HAP-1 (cell line): ENCODE measurements around the gene COG2.
"Not testable (repeated sequence)": the region's sequence is repeated elsewhere in the genome, so short reads cannot be mapped to it uniquely, and the experiment has no call there.

Source experiments
- DNase-seq, 2 experiments: peaks; one replicate each; pipeline ENCODE4 v3.0.0-alpha.2; 2016 to 2020; ENCODE audit warnings: low spot score in 2 of 2
- H3K27me3 ChIP-seq: fragments of 250-450 bp; sonication (Bioruptor Pico); 2 replicates; pipeline ENCODE4 v1.5.1; 2020; ENCODE audit warnings: low read depth, mild to moderate bottlenecking, moderate library complexity
- H3K36me3 ChIP-seq: fragments of 250-450 bp; sonication (Bioruptor Pico); replicated peaks from 2 replicates; pipeline ENCODE4 v1.5.1; 2020; ENCODE audit warnings: mild to moderate bottlenecking
- H3K4me1 ChIP-seq: fragments of 250-450 bp; sonication (Bioruptor Pico); 2 replicates; pipeline ENCODE4 v1.5.1; 2020; ENCODE audit warnings: mild to moderate bottlenecking
- H3K4me3 ChIP-seq: fragments of 250-450 bp; sonication (Bioruptor Pico); 2 replicates; pipeline ENCODE4 v1.5.1; 2020; ENCODE audit warnings: mild to moderate bottlenecking, moderate library complexity
- H3K9me3 ChIP-seq: fragments of 250-450 bp; sonication (Bioruptor Pico); 2 replicates; pipeline ENCODE4 v1.5.1; 2020; ENCODE audit warnings: mild to moderate bottlenecking, moderate library complexity
- in situ Hi-C: fragments of 300-500 bp; cut with MboI; formaldehyde crosslinking; loops from 3 replicates; pipeline ENCODE4 v1.14.3; 2020; ENCODE audit warnings: low sequenced_read_pairs, inconsistent platforms, mixed read lengths

Gene COG2, protein sequence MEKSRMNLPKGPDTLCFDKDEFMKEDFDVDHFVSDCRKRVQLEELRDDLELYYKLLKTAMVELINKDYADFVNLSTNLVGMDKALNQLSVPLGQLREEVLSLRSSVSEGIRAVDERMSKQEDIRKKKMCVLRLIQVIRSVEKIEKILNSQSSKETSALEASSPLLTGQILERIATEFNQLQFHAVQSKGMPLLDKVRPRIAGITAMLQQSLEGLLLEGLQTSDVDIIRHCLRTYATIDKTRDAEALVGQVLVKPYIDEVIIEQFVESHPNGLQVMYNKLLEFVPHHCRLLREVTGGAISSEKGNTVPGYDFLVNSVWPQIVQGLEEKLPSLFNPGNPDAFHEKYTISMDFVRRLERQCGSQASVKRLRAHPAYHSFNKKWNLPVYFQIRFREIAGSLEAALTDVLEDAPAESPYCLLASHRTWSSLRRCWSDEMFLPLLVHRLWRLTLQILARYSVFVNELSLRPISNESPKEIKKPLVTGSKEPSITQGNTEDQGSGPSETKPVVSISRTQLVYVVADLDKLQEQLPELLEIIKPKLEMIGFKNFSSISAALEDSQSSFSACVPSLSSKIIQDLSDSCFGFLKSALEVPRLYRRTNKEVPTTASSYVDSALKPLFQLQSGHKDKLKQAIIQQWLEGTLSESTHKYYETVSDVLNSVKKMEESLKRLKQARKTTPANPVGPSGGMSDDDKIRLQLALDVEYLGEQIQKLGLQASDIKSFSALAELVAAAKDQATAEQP

GRCh38 chr1:230642263-230642959 lies at the start of gene COG2:
TSS of gene COG2 (plus strand) at chr1:230642481. CDS start at chr1:230642607, 126 bp downstream.
- peak within 1 kb of the TSS; percentile 97 for H3K4me3 ChIP-seq
- in situ Hi-C loops, result loop anchor here (25.0 kb wide), 1 partner anchor 570 kb away; no protein-coding TSS in a partner anchor
- peaks cover 12% of the 10 kb centered on the region for H3K4me1 ChIP-seq
- H3K9me3 ChIP-seq, result no peaks in the 10 kb centered on the region
- DNase-seq, result peak; percentile 89 to 97
- H3K27me3 ChIP-seq, result peaks cover 11% of the 10 kb centered on the region
- no peaks in the 10 kb centered on the region for H3K36me3 ChIP-seq

DNA sequence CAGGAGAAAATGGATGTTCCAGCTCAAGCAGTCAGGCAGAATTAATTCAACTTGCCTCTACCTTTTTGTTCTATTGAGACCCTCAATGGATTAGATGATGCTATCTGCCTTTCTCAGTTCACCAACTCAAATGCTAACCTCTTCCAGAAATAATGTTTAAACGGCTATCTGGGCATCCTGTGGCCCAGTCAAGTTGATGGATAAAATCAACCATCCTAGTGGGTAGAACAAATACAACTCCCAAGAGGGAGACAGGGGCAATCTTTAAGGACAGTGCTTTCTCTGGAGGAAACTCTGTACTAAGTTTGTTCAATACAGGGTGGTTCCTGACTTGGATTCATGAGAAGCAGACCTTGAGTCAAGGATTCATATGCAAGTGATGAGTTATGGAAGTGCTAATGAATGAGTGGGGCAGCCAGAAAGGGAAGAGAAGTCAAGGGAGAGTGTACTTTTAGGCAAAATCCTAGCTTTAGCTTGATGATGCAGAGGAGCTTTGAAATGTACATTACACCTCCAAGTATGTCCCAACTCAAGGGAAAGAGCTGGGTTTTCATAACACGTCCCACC lies 49.4 kb upstream of the COG2 start:
- no peaks in the 10 kb centered on the region for H3K9me3 ChIP-seq
- no peaks in the 10 kb centered on the region for H3K4me1 ChIP-seq

DNA sequence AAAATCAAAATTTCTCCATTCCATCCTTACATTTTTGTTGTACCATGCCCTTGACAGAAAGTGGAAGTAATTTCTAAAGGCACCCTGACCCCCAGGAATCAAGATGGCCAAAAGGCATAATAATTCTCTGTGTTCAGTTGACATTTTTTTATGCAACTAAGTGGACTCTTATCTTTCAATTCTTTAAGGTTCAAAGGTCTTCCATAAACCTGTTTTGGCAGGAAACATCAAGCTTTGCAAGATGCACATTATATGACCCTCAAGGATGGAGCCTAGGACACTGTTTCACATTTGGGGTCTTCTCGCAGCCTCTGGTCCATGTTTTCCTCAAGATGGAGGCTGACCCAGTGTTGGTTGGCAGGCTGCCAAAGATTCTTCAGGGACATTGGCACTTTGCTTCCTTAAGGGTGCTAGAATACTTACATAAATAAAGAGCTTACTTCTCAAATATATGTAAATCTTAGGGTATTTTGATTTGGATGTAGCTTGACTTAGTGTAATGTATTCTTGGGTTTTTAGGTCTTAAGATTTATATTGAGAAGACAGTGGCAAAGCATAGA lies 48.0 kb upstream of the COG2 start:
- Histone ChIP-seq H3K4me1 (no peaks in the 10 kb centered on the region), H3K4me3 (no peak overlapping the region), H3K36me3 (no peaks in the 10 kb centered on the region), H3K9me3 (no peaks in the 10 kb centered on the region), H3K27me3 (no peaks in the 10 kb centered on the region)
- DNase-seq, result no peak
- in situ Hi-C loops, result no loop called here

More for the DNA sequence above, 49.4 kb upstream of the COG2 start:
- in situ Hi-C loops, result no loop called here
- Histone ChIP-seq H3K4me3 (no peak overlapping the region), H3K36me3 (no peaks in the 10 kb centered on the region), H3K27me3 (no peaks in the 10 kb centered on the region)
- DNase-seq, result no peak

DNA sequence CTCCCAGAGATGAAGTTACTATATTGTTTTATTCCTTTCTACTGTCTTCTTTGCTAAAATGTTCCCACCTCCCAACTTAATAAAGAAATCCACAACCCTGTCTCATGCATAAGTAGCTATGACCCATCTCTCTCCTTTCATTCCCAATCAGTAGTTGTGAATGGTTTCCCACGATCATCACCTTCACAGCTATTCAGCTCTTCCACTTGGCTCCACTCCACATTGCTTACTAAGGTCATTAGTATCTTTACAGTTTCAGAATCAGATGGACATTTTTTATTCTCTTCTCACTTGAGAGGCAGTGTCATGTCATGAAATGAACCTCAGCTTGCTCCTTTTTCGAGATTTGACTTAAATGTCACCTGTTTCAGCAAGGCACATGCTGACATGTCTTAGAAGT lies 47.1 kb upstream of the COG2 start:
- Histone ChIP-seq H3K27me3 (no peaks in the 10 kb centered on the region), H3K4me3 (no peak overlapping the region), H3K9me3 (no peaks in the 10 kb centered on the region), H3K4me1 (no peaks in the 10 kb centered on the region), H3K36me3 (no peaks in the 10 kb centered on the region)
- DNase-seq, result no peak
- in situ Hi-C loops, result no loop called here

DNA sequence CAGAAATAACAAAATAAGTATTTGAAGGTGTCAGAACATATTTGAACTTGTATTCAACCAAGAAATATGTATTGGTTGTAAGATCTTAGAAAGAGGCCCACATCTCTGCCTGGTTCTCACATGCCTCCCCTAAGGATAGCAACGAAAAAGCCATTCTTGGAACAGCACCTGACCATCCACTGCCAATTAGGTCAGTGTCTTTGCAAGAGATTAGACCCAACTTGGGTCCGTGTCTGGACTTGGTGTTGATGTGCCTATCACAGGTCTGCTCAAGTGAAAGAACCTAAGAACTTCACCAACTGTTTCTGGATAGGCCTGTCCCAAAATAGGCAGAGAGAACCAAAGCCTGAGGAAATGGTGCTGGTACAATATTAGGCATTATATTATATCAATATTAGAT lies 46.0 kb upstream of the COG2 start:
- no peak for DNase-seq
- Histone ChIP-seq H3K4me1 (no peaks in the 10 kb centered on the region), H3K4me3 (no peak overlapping the region), H3K27me3 (no peaks in the 10 kb centered on the region), H3K9me3 (no peaks in the 10 kb centered on the region), H3K36me3 (no peaks in the 10 kb centered on the region)
- in situ Hi-C loops, result no loop called here

GRCh38 chr1:230598745-230599144 lies 43.5 kb upstream of the COG2 start:
- no peaks in the 10 kb centered on the region for H3K9me3 ChIP-seq
- no peak overlapping the region for H3K4me3 ChIP-seq
- no peaks in the 10 kb centered on the region for H3K4me1 ChIP-seq
- H3K27me3 ChIP-seq, result no peaks in the 10 kb centered on the region
- in situ Hi-C loops, result no loop called here
- DNase-seq, result no peak
- no peaks in the 10 kb centered on the region for H3K36me3 ChIP-seq

GRCh38 chr1:230599926-230600656 lies 42.2 kb upstream of the COG2 start:
- Histone ChIP-seq H3K4me3 (no peak overlapping the region), H3K4me1 (no peaks in the 10 kb centered on the region), H3K9me3 (no peaks in the 10 kb centered on the region), H3K27me3 (no peaks in the 10 kb centered on the region), H3K36me3 (no peaks in the 10 kb centered on the region)
- in situ Hi-C loops, result no loop called here
- no peak for DNase-seq

DNA sequence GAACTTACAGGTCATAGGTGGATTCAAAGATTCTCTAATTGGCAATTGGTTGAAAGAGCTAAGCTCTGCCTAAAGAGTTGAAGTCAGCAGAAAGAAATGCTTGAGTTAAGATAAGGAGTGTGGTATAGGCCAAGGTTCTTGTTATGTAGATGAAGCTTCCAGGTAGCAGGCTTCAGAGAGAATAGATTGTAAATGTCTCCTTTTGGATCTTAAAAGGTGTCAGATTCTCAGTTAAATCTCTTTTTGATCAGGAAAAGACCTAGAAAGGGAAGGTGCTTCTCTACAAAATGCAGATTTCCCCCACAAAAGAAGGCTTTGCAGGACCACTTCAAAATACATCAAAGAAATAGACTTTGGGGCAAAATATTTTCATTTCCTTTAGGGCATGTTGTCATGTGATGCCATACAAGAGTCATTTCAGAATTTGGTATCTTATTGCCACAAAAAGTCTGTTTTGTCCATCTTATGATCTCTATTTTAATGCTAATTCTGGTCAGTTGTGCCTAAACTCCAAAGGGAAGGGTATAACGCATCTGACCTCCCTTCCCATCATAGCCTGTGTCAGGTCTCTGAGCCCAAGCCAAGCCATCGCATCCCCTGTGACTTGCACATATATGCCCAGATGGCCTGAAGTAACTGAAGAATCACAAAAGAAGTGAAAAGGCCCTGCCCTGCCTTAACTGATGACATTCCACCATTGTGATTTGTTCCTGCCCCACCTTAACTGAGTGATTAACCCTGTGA lies 41.5 kb upstream of the COG2 start:
- not testable (repeated sequence) for H3K9me3 ChIP-seq, H3K4me3 ChIP-seq, H3K4me1 ChIP-seq

GRCh38 chr1:230609208-230609607 lies 33.1 kb upstream of the COG2 start:
- Histone ChIP-seq H3K9me3 (no peaks in the 10 kb centered on the region), H3K36me3 (no peaks in the 10 kb centered on the region), H3K4me1 (no peaks in the 10 kb centered on the region), H3K4me3 (no peak overlapping the region), H3K27me3 (no peaks in the 10 kb centered on the region)
- in situ Hi-C loops, result no loop called here
- no peak for DNase-seq

More for the DNA sequence above, 41.5 kb upstream of the COG2 start:
- H3K36me3 ChIP-seq, DNase-seq, in situ Hi-C loops, H3K27me3 ChIP-seq: not testable (repeated sequence)

- Histone ChIP-seq H3K27me3 (no peaks in the 10 kb centered on the region), H3K4me3 (no peak overlapping the region), H3K36me3 (no peaks in the 10 kb centered on the region), H3K4me1 (no peaks in the 10 kb centered on the region), H3K9me3 (no peaks in the 10 kb centered on the region)
- DNase-seq, result no peak
- in situ Hi-C loops, result no loop called here
These were observed 31.7 kb upstream of the COG2 start for GRCh38 chr1:230610589-230610988.

DNA sequence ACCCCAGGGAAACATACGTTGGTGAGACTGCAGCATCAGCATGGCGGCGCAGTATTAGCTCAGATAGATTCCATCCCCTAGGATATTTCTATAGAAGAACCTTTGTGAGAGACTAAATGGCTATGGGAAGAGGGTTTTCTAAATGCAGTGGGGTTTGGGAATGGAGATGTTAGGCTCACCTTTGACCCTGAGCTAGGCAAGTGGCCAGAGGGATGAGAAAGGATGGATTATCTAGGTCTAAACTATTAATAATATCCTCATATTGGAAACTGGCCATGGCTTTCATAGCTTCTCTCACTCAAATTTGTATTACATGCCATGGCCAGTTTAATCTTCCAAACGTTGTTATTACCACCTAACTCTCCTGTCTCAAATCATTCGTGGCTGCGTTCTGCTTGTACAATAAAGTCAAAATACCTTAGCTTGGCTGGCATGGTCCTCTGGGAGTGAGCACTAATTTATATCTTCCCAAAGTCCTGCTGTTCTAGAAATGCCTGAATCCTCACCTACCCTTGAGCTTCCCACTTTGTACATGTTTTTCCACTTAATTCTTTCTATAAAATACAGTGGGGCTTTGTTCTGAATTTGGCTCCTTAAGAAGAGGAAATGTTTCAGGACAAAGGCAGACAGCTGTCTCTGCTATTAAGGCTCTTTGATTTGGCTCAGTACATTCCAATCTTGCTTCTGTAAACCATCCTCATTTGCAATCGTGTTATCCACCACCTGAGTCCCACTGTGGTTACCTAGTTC lies 31.0 kb upstream of the COG2 start:
- no peak overlapping the region for H3K4me3 ChIP-seq
- no peaks in the 10 kb centered on the region for H3K9me3 ChIP-seq
- H3K27me3 ChIP-seq, result no peaks in the 10 kb centered on the region
- in situ Hi-C loops, result no loop called here
- no peak for DNase-seq
- no peaks in the 10 kb centered on the region for H3K4me1 ChIP-seq
- H3K36me3 ChIP-seq, result no peaks in the 10 kb centered on the region

- no peaks in the 10 kb centered on the region for H3K4me1 ChIP-seq
- no peaks in the 10 kb centered on the region for H3K36me3 ChIP-seq
- H3K9me3 ChIP-seq, result no peaks in the 10 kb centered on the region
- no peak for DNase-seq
- no peak overlapping the region for H3K4me3 ChIP-seq
- H3K27me3 ChIP-seq, result no peaks in the 10 kb centered on the region
- in situ Hi-C loops, result no loop called here
These were observed 30.4 kb upstream of the COG2 start for GRCh38 chr1:230611878-230612235.
